Esophagus muscularis mucosa (tissue), 4 donors: ENCODE data around the gene IDH3G. TPM values are rescaled to one million over a fixed set of nuclear protein-coding genes. Genes with fewer than 3 reads are reported as not detected.

Experiments
- DNase-seq: peaks from one replicate; pipeline ENCODE4 v3.0.0-alpha.2; 2017; ENCODE audit errors: extremely low spot score
- H3K27ac ChIP-seq, 4 donors: fragments of 200-600 bp; sonication (generic); replicated peaks in 1 of 4; 1 replicate in 3 of 4; 2 replicates in 1 of 4; pipeline ENCODE4 v1.5.1; 2016 to 2019; ENCODE audit warnings: mild to moderate bottlenecking in 1 of 4
- H3K27me3 ChIP-seq, 4 donors: fragments of 200-600 bp; sonication (generic); one replicate each; pipeline versions ENCODE4 v1.5.1 to v1.6.0; 2016 to 2019
- H3K36me3 ChIP-seq, 4 donors: fragments of 200-600 bp; sonication (generic); one replicate each; pipeline ENCODE4 v1.5.1; 2016 to 2019
- H3K4me1 ChIP-seq, 4 donors: fragments of 200-600 bp; sonication (generic); one replicate each; pipeline ENCODE4 v1.5.1; 2016 to 2019
- H3K4me3 ChIP-seq, 4 donors: fragments of 200-600 bp; sonication (generic); 1 replicate in 2 of 4; 2 replicates in 2 of 4; pipeline ENCODE4 v1.5.1; 2016 to 2019; ENCODE audit warnings: mild to moderate bottlenecking in 4 of 4, moderate library complexity in 1 of 4
- H3K9me3 ChIP-seq, 4 donors: fragments of 200-600 bp; sonication (generic); 1 replicate in 3 of 4; 2 replicates in 1 of 4; pipeline ENCODE4 v1.5.1; 2016 to 2019
- EP300 ChIP-seq: sonication (generic); formaldehyde crosslinking; IDR thresholded peaks from one replicate; pipeline ENCODE4 v1.6.1; 2017; ENCODE audit warnings: antibody characterized with exemption
- POLR2A ChIP-seq: fragments of 450-650 bp; IDR thresholded peaks from one replicate; pipeline ENCODE4 v1.6.1; 2017; ENCODE audit warnings: antibody characterized with exemption, moderate library complexity, mild to moderate bottlenecking, low read depth
- POLR2AphosphoS5 ChIP-seq, 2 donors: sonication (generic); formaldehyde crosslinking; IDR thresholded peaks; one replicate each; pipeline ENCODE4 v1.6.1; 2017; ENCODE audit warnings: antibody characterized with exemption in 2 of 2
- WGBS: methylation state at CpG from one replicate; pipeline ENCODE4 v1.1.5; 2018; 5-methylcytosine and 5-hydroxymethylcytosine counted together
- intact Hi-C: fragments of 100-400 bp; cut with DNase I; formaldehyde crosslinking; loops from one replicate; pipeline ENCODE4 v1.15.1; 2023
- total RNA-seq, 4 donors: library from RNA; depleted of rRNA; stranded (reverse); fragments of >200 nt; gene quantifications; one replicate each; pipeline versions ENCODE4 v1.1.0 to v1.2.1, GENCODE V29; 2016
- TF ChIP-seq, protein P1 (sequence below), 3 experiments: fragments of 200-600 bp in 2 of 3; fragments of 450-650 bp in 1 of 3; sonication (generic) in 2 of 3; IDR thresholded peaks; one replicate each; pipeline ENCODE4 v1.5.1; 2017 to 2019; ENCODE audit warnings: antibody characterized with exemption in 3 of 3, mild to moderate bottlenecking in 2 of 3, moderate library complexity in 1 of 3

The IDH3G gene
- total RNA-seq, 4 donors from 2014 or later = 52.3 to 76.3 (median 70.3) TPM

DNA sequence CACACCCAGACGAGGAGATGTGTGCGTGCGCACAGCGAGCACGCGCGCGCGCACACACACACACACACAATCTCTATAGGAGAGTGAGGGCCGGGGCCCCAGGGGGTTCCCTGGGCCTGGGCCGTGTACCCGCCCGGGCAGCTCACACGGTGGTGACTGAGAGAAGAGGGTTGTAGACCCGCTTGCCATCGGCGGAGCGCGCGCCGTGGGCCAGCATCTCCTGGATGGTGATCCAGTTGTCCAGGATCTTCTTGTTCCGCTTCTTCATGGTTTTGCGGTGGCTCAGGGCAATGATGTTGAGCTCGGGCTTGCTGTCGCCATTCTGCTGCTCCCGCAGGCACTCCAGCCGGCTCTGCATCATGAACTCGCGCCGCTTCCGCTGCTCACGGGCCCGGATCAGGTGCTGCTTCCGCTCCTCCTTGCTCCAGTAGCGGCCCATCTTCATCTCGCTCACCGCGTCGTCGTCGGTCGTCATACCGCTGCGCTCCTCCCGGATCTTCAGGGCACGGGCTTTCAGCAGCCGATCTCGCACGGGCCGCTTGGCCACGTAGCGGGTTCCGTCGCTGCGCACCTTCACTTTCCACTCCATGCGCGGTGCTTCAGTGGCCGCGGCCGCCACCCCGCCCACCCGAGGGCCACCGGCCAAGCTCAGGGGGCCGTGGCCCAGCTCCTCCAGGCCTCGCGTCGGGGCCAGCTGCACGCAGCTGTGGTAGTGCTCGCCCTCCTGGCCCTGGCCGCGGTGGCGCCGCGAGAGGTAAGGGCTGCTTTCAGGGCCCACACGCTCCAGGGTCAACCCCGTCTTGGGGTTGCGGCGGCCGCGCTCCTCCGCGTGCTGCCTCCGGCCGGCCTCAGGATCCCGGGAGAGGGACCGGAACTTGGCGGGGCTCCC is 9.3 kb upstream of the IDH3G start:
- Histone ChIP-seq H3K27ac (no peak overlapping the region), H3K27me3 (no peaks in the 10 kb centered on the region), H3K9me3 (no peaks in the 10 kb centered on the region), H3K36me3 (peaks cover 0 to 30% (median 13%) of the 10 kb centered on the region in 4 donors), H3K4me1 (no peaks in the 10 kb centered on the region), H3K4me3 (no peak overlapping the region)
- 94% methylated on average over 68 of the region's 87 CpGs for WGBS
- DNase-seq = no peak
- TF ChIP-seq EP300 (no peak), POLR2A (no peak), POLR2AphosphoS5 (IDR thresholded peaks at IDR 0.05) (no peak)
- TF ChIP-seq, protein P1, sequence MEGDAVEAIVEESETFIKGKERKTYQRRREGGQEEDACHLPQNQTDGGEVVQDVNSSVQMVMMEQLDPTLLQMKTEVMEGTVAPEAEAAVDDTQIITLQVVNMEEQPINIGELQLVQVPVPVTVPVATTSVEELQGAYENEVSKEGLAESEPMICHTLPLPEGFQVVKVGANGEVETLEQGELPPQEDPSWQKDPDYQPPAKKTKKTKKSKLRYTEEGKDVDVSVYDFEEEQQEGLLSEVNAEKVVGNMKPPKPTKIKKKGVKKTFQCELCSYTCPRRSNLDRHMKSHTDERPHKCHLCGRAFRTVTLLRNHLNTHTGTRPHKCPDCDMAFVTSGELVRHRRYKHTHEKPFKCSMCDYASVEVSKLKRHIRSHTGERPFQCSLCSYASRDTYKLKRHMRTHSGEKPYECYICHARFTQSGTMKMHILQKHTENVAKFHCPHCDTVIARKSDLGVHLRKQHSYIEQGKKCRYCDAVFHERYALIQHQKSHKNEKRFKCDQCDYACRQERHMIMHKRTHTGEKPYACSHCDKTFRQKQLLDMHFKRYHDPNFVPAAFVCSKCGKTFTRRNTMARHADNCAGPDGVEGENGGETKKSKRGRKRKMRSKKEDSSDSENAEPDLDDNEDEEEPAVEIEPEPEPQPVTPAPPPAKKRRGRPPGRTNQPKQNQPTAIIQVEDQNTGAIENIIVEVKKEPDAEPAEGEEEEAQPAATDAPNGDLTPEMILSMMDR (IDR thresholded peaks at IDR 0.05) = no peak
- intact Hi-C loops = no loop called here

DNA sequence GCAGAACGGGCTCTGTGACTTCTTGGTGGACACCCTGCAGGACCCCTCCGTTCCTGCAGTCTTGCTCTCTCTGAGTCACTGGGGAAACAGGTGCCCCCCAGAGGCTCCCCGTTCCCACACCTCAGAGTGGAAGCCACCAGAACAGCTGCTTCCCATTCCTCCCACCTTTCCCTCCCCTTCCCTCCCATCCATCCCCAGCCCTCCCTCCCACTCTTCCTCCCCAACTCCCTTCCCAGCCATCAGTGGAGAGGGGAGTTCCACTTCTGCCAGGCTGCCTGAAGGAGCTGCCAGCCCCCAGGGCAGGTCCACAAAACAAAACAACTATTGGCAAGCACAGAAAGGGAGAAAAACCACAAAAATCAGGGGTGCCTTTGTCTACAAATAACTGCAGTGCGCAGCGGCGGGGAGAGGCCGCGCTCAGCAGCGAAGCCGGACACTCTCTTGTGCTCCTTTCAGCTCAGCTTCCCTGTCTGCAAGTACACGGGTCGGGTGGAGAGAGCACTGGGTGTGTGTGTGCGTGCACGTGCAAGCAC is 8.4 kb upstream of the IDH3G start:
- H3K4me1 ChIP-seq = peaks cover 0 to under 1% (median under 1%) of the 10 kb centered on the region in 4 donors
- H3K9me3 ChIP-seq = peaks cover 0 to 2% (median 0%) of the 10 kb centered on the region in 4 donors
- no peak overlapping the region for H3K4me3 ChIP-seq
- TF ChIP-seq POLR2AphosphoS5 (IDR thresholded peaks at IDR 0.05) = no peak
- TF ChIP-seq, protein P1 (IDR thresholded peaks at IDR 0.05) = no peak
- no peak for TF ChIP-seq EP300
- TF ChIP-seq POLR2A = no peak
- 72% methylated on average over 12 of the region's 14 CpGs for WGBS
- peaks cover 0 to 39% (median 22%) of the 10 kb centered on the region in 4 donors for H3K36me3 ChIP-seq
- intact Hi-C loops = no loop called here
- no peaks in the 10 kb centered on the region for H3K27me3 ChIP-seq
- no peak for DNase-seq
- H3K27ac ChIP-seq = no peak overlapping the region

DNA sequence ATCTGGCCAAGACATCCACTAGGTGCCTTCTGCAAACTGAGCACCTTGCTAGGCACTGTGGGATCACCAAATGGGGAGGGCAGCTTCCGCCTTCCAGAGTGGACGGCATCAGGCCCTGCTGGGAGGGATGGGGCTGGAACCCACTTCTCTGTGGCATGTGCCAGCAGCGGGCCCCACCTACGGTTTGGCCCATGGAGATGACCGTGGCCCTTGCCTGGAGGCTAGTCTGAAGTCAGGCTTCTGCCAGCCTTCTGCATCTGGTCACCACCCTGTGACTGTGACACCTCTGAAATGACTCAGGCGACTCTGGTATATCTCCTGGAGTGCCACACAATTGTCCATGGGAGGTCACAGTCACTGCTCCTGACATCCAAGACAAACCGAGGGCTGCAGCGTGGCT is 7.5 kb upstream of the IDH3G start:
- peaks cover 0 to 9% (median 0%) of the 10 kb centered on the region in 4 donors for H3K9me3 ChIP-seq
- WGBS = 83% methylated on average over 3 of the region's 8 CpGs
- intact Hi-C loops = no loop called here

DNA sequence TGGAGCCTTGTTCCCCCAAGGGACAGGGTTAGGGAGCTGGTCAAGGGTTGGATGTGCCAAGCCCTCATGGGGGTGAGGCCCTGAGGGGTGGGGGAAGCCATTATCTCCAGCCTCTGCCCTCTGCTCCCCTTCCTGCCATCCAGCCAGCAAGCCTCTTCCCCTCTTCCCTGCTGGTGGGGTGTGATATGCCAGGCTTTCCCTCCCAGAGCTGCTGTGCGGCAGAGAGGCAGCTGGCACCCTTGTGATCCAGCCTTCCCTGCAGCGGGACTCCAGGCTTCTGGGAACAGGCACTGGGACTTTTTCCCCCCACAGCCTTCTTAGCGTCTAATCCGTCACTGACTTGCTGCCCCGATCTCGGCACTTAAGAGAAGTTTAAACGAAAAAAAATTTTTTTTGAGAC is 6.6 kb upstream of the IDH3G start:
- Histone ChIP-seq H3K27me3 (no peaks in the 10 kb centered on the region), H3K4me1 (peaks cover 3 to 19% (median 16%) of the 10 kb centered on the region in 4 donors), H3K4me3 (no peak overlapping the region), H3K9me3 (peaks cover 0 to 9% (median 0%) of the 10 kb centered on the region in 4 donors), H3K36me3 (peaks cover 0 to 45% (median 32%) of the 10 kb centered on the region in 4 donors), H3K27ac (no peak overlapping the region)
- no peak for DNase-seq
- TF ChIP-seq, protein P1 (IDR thresholded peaks at IDR 0.05) = no peak
- no peak for TF ChIP-seq EP300
- no peak for TF ChIP-seq POLR2AphosphoS5 (IDR thresholded peaks at IDR 0.05)
- TF ChIP-seq POLR2A = no peak
- intact Hi-C loops = no loop called here
- WGBS = 90% methylated on average over 7 of the region's 7 CpGs

More for the DNA sequence above, 7.5 kb upstream of the IDH3G start:
- Histone ChIP-seq H3K4me3 (no peak overlapping the region), H3K36me3 (peaks cover 0 to 45% (median 30%) of the 10 kb centered on the region in 4 donors), H3K4me1 (peaks cover 0 to 10% (median 7%) of the 10 kb centered on the region in 4 donors), H3K27me3 (no peaks in the 10 kb centered on the region), H3K27ac (no peak overlapping the region)
- DNase-seq = no peak
- no peak for TF ChIP-seq POLR2A
- TF ChIP-seq EP300 = no peak
- no peak for TF ChIP-seq POLR2AphosphoS5 (IDR thresholded peaks at IDR 0.05)
- TF ChIP-seq, protein P1 (IDR thresholded peaks at IDR 0.05) = no peak
